ENCODE measurements around the gene HSD17B2.

GRCh38 chr16:82067042-82067803 lies 32.2 kb downstream of the HSD17B2 start:
- TF ChIP-seq POLR2AphosphoS5 (IDR thresholded peaks at IDR 0.05; ENCODE audit: low read depth, low read length) = no peak
- TF ChIP-seq CHD2 (IDR thresholded peaks at IDR 0.05; ENCODE audit: low read length, partially characterized antibody) = no peak
- TF ChIP-seq EZH2phosphoT487 (IDR thresholded peaks at IDR 0.05; ENCODE audit: borderline replicate concordance, low read depth) = no peak
- TF ChIP-seq YY1 (IDR thresholded peaks at IDR 0.05; ENCODE audit: low read depth) = no peak
- TF ChIP-seq REST (IDR thresholded peaks at IDR 0.05; ENCODE audit: low read depth, low read length) = no peak
- TF ChIP-seq CTCF (IDR thresholded peaks at IDR 0.05) = no peak
- TF ChIP-seq USF2 (IDR thresholded peaks at IDR 0.05; ENCODE audit: borderline replicate concordance, low read depth, low read length) = no peak
- TF ChIP-seq RFX5 (IDR thresholded peaks at IDR 0.05; ENCODE audit: low read length) = no peak
- TF ChIP-seq TCF12 (IDR thresholded peaks at IDR 0.05) = no peak
- no peak for TF ChIP-seq SMC3 (IDR thresholded peaks at IDR 0.05; ENCODE audit: low read depth, low read length)
- TF ChIP-seq JUND (IDR thresholded peaks at IDR 0.05) = no peak
- TF ChIP-seq ELF1 (IDR thresholded peaks at IDR 0.05) = no peak
- TF ChIP-seq TAF1 (IDR thresholded peaks at IDR 0.05; ENCODE audit: borderline replicate concordance, low read depth, low read length) = no peak

Data from SK-N-SH (cell line).